Endothelial cell (in vitro differentiated cells): Measurements from ENCODE around the gene IGHMBP2. TPM values are rescaled to one million over a fixed set of nuclear protein-coding genes. Genes with fewer than 3 reads are reported as not detected.
A peak's percentile ranks its signal among the peaks of the same experiment; 100 is the strongest.

Experiments
- DNase-seq: peaks from one replicate; pipeline ENCODE4 v3.0.0; 2021; ENCODE audit warnings: low spot score
- H3K27ac Mint-ChIP-seq: one replicate; pipeline ENCODE4 v1.8.0; 2021; ENCODE audit warnings: mixed read lengths, inconsistent platforms; ENCODE audit not compliant: unreplicated experiment
- H3K27me3 Mint-ChIP-seq: one replicate; pipeline ENCODE4 v1.8.0; 2021; ENCODE audit warnings: mild to moderate bottlenecking, moderate library complexity, mixed read lengths, inconsistent platforms; ENCODE audit not compliant: unreplicated experiment
- H3K36me3 Mint-ChIP-seq: one replicate; pipeline ENCODE4 v1.8.0; 2021; ENCODE audit warnings: mild to moderate bottlenecking, low read depth, mixed read lengths, inconsistent platforms; ENCODE audit not compliant: unreplicated experiment
- H3K4me1 Mint-ChIP-seq: one replicate; pipeline ENCODE4 v1.8.0; 2021; ENCODE audit warnings: mild to moderate bottlenecking, mixed read lengths, inconsistent platforms; ENCODE audit not compliant: unreplicated experiment
- H3K4me3 Mint-ChIP-seq: one replicate; pipeline ENCODE4 v1.8.0; 2021; ENCODE audit warnings: mild to moderate bottlenecking, mixed read lengths, inconsistent platforms; ENCODE audit not compliant: unreplicated experiment
- H3K9me3 Mint-ChIP-seq: one replicate; pipeline ENCODE4 v1.8.0; 2021; ENCODE audit warnings: mixed read lengths, inconsistent platforms; ENCODE audit not compliant: unreplicated experiment
- total RNA-seq: library from RNA; stranded (reverse); fragmentation: NEBNext Ultra II Directional; extraction: Animal tissue kit (Norgen Biotek cat#: 25700); gene quantifications from one replicate; pipeline ENCODE4 v1.2.1, GENCODE V29; 2021; ENCODE audit not compliant: unreplicated experiment
- TF ChIP-seq, protein P1 (sequence below): fragments of 200-600 bp; sonication (generic); IDR thresholded peaks from one replicate; pipeline ENCODE4 v1.5.0; 2021; ENCODE audit warnings: antibody characterized with exemption; ENCODE audit not compliant: unreplicated experiment

The IGHMBP2 gene
- total RNA-seq, 1 donor from 2014 or later, result 14.1 TPM

DNA sequence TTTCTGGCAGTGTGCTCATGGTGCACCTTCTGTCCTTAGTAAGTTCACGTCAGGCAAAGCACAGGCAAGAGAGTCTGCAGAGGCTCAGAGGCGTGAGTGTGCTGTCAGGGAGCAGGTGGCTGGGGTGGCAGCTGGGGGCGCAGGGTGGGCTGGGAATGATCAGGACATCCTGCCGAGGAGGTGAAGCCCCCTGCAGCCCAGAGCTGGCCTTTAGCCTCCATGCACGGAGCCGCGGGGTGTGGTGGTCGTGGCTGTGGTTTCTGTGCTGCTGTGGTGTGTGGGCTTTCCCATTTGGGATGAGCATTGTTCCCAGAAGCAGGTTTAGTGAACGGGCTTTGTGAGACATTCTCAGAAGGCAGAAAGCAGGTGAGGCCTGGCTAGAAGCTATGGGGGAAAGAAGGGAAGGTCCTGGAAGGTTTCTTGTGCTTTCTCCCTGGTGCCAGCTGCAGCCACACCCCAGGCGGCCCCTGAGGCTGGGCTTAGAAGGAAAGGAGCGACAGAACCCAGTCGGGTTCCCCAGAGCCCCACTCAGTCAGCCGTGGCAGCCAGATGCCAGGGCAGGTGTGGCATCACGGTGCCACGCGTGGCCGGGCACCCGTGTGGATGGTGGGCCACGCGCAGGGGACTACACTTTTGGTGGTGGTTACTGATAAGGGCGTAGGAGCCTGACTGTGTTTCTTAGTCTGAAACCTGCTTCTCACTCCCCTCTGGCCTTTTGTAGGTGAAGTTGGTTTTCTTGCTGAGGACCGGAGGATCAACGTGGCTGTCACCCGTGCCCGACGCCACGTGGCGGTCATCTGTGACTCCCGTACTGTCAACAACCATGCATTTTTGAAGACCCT lies 32.0 kb downstream of the IGHMBP2 start:
- Mint-ChIP-seq H3K4me1 (no peaks in the 10 kb centered on the region), H3K4me3 (no peak overlapping the region), H3K9me3 (no peaks in the 10 kb centered on the region), H3K36me3 (peaks cover 21% of the 10 kb centered on the region), H3K27me3 (peaks cover 4% of the 10 kb centered on the region), H3K27ac (no peak overlapping the region)
- DNase-seq, result no peak
- TF ChIP-seq, protein P1, sequence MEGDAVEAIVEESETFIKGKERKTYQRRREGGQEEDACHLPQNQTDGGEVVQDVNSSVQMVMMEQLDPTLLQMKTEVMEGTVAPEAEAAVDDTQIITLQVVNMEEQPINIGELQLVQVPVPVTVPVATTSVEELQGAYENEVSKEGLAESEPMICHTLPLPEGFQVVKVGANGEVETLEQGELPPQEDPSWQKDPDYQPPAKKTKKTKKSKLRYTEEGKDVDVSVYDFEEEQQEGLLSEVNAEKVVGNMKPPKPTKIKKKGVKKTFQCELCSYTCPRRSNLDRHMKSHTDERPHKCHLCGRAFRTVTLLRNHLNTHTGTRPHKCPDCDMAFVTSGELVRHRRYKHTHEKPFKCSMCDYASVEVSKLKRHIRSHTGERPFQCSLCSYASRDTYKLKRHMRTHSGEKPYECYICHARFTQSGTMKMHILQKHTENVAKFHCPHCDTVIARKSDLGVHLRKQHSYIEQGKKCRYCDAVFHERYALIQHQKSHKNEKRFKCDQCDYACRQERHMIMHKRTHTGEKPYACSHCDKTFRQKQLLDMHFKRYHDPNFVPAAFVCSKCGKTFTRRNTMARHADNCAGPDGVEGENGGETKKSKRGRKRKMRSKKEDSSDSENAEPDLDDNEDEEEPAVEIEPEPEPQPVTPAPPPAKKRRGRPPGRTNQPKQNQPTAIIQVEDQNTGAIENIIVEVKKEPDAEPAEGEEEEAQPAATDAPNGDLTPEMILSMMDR, result no peak

DNA sequence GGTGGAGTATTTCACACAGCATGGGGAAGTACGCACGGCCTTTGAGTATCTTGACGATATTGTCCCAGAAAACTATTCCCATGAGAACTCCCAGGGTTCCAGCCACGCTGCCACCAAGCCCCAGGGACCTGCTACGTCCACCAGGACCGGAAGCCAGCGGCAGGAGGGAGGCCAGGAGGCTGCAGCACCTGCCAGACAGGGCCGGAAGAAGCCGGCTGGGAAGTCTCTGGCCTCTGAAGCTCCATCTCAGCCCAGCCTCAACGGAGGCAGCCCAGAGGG lies 32.6 kb downstream of the IGHMBP2 start:
- Mint-ChIP-seq H3K4me1 (no peaks in the 10 kb centered on the region), H3K27ac (no peak overlapping the region), H3K9me3 (no peaks in the 10 kb centered on the region), H3K27me3 (peaks cover 4% of the 10 kb centered on the region), H3K4me3 (no peak overlapping the region), H3K36me3 (peaks cover 25% of the 10 kb centered on the region)
- TF ChIP-seq, protein P1, result no peak
- no peak for DNase-seq

DNA sequence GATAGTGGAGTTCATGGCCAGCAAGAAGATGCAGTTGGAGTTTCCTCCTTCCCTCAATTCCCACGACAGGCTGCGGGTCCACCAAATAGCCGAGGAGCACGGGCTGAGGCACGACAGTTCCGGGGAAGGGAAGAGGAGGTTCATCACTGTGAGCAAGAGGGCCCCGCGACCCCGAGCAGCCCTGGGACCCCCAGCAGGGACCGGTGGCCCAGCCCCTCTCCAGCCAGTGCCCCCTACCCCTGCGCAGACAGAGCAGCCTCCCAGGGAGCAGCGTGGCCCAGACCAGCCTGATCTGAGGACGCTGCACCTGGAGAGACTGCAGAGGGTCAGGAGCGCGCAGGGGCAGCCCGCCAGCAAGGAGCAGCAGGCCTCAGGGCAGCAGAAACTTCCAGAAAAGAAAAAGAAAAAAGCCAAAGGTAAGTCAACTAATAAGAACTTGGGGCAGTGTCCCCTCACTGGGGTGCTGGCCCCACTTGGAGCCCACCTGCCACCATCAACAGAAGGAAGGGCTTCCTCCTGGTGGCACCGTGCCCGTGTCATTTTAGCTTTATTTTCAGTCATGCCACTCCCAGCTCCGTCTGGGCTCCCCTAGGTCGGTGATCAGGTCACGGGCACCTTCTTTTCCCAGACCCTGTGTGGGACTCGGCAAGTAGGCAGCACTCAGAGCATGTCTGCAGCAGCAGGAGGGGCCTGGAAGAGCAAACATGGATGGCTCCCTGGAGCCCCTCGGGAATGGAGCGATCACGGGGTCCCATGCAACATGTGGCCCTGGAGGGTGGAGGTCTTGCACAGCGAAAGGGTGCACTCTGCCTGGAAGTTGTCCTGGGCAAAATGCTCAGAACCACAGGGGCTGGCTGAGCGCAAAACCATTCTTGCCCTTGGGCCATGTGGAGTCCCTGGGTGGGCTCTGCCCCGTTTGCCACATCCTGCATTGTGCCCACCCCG lies 33.3 kb downstream of the IGHMBP2 start:
- Mint-ChIP-seq H3K9me3 (no peaks in the 10 kb centered on the region), H3K4me3 (no peak overlapping the region), H3K4me1 (no peaks in the 10 kb centered on the region), H3K27ac (no peak overlapping the region), H3K36me3 (peaks cover 21% of the 10 kb centered on the region), H3K27me3 (peaks cover 2% of the 10 kb centered on the region)
- TF ChIP-seq, protein P1, result no peak
- DNase-seq, result no peak

DNA sequence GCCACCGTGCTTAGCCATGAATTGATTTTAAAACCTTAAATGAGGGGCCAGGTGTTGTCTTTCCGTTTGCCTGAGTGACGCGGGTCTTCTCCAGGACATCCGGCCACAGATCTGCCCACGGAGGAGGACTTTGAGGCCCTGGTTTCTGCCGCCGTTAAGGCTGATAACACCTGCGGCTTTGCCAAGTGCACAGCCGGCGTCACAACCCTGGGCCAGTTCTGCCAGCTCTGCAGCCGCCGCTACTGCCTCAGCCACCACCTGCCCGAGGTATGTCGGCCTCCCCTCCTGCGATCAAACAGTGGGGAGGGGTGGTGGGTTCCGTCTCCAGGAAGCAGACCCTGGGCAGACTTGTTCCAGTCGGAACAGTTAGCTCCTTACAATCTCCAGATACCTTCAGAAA lies 34.4 kb downstream of the IGHMBP2 start:
- Mint-ChIP-seq H3K9me3 (no peaks in the 10 kb centered on the region), H3K4me3 (peak overlapping the region; percentile 42), H3K27me3 (peaks cover 2% of the 10 kb centered on the region), H3K4me1 (no peaks in the 10 kb centered on the region), H3K27ac (no peak overlapping the region), H3K36me3 (peaks cover 17% of the 10 kb centered on the region)
- no peak for DNase-seq
- TF ChIP-seq, protein P1, result no peak
